SJSA1 (cell line): ENCODE results near the gene PPP2R3B. TPM values are rescaled to one million over a fixed set of nuclear protein-coding genes. Genes with fewer than 3 reads are reported as not detected.
"Not testable (repeated sequence)": the region's sequence is repeated elsewhere in the genome, so short reads cannot be mapped to it uniquely, and the experiment has no call there.

Experiments
- DNase-seq, 2 experiments: peaks; one replicate each; pipeline ENCODE4 v3.0.0-alpha.2; 2015 to 2020; ENCODE audit warnings: low spot score in 2 of 2, low read depth in 1 of 2
- H3K27ac ChIP-seq: fragments of 250-450 bp; sonication (Bioruptor Pico); 2 replicates; pipeline ENCODE4 v1.5.1; 2020; ENCODE audit warnings: mild to moderate bottlenecking, moderate library complexity
- H3K27me3 ChIP-seq: fragments of 250-450 bp; sonication (Bioruptor Pico); replicated peaks from 2 replicates; pipeline ENCODE4 v1.5.1; 2020; ENCODE audit warnings: mild to moderate bottlenecking, moderate library complexity
- H3K36me3 ChIP-seq: fragments of 250-450 bp; sonication (Bioruptor Pico); 2 replicates; pipeline ENCODE4 v1.5.1; 2020; ENCODE audit warnings: mild to moderate bottlenecking
- H3K4me1 ChIP-seq: fragments of 250-450 bp; sonication (Bioruptor Pico); replicated peaks from 2 replicates; pipeline ENCODE4 v1.6.1; 2021; ENCODE audit warnings: mild to moderate bottlenecking
- H3K4me3 ChIP-seq: fragments of 250-450 bp; sonication (Bioruptor Pico); 2 replicates; pipeline ENCODE4 v1.5.1; 2020; ENCODE audit warnings: mild to moderate bottlenecking
- H3K9me3 ChIP-seq: fragments of 250-450 bp; sonication (Bioruptor Pico); replicated peaks from 2 replicates; pipeline ENCODE4 v1.5.1; 2020; ENCODE audit warnings: mild to moderate bottlenecking
- total RNA-seq: library from RNA; depleted of rRNA; stranded (reverse); fragments of >200 nt; shearing (Covaris generic); gene quantifications from 2 replicates; pipeline ENCODE4 v1.2.3, GENCODE V29; 2014

Gene PPP2R3B
- total RNA-seq, 1 experiment from 2014 or later: 23.8 TPM

GRCh38 chrX:331151-331824 is 55.4 kb downstream of the PPP2R3B start:
- Histone ChIP-seq H3K4me3 (no peak overlapping the region), H3K27me3 (peaks cover 10% of the 10 kb centered on the region), H3K27ac (no peak overlapping the region), H3K4me1 (peaks cover 6% of the 10 kb centered on the region; the same call in 1 of the 2 replicates), H3K36me3 (peaks cover 3% of the 10 kb centered on the region; the same call in 1 of the 2 replicates), H3K9me3 (peaks cover 5% of the 10 kb centered on the region)
- peak in 1 of 2 experiments; percentile 10 for DNase-seq

GRCh38 chrX:330726-331150 is 56.0 kb downstream of the PPP2R3B start:
- Histone ChIP-seq H3K36me3 (peaks cover 3% of the 10 kb centered on the region; the same call in 1 of the 2 replicates), H3K27me3 (peaks cover 10% of the 10 kb centered on the region), H3K9me3 (peaks cover 5% of the 10 kb centered on the region), H3K4me3 (no peak overlapping the region), H3K27ac (no peak overlapping the region), H3K4me1 (peaks cover 6% of the 10 kb centered on the region; the same call in 1 of the 2 replicates)
- DNase-seq: no peak

DNA sequence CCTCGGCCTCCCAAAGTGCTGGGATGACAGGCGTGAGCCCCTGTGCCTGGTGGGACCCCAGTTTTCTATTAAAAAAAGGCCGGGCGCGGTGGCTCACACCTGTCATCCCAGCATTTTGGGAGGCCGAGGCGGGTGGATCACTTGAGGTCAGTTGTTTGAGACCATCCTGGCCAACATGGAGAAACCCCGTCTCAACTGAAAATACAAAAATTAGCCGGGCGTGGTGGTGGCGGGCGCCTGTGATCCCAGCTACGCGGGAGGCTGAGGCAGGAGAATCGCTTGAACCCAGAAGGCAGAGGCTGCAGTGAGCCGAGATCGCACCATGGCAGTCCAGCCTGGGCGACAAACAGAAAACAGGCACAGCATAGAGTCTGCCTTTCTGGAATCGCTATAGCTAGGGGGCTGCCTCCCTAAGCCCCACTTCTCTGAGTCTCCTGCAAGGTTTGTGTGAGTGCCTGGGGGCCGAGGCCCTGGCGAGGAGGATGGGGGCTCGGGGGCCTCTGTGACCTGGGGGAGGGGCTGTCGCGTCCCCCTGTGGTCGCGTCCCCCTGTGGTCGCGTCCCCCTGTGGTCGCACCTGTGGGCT is 56.5 kb downstream of the PPP2R3B start:
- H3K27ac ChIP-seq, H3K9me3 ChIP-seq, H3K4me1 ChIP-seq: not testable (repeated sequence)

GRCh38 chrX:329291-329910 is 57.3 kb downstream of the PPP2R3B start:
- Histone ChIP-seq H3K4me1 (peaks cover 6% of the 10 kb centered on the region; the same call in 1 of the 2 replicates), H3K9me3 (no peaks in the 10 kb centered on the region), H3K36me3 (peaks cover 3% of the 10 kb centered on the region; the same call in 1 of the 2 replicates), H3K27ac (no peak overlapping the region), H3K4me3 (no peak overlapping the region), H3K27me3 (peaks cover 10% of the 10 kb centered on the region)
- no peak for DNase-seq

More for the DNA sequence above, 56.5 kb downstream of the PPP2R3B start:
- H3K4me3 ChIP-seq, H3K36me3 ChIP-seq, DNase-seq: not testable (repeated sequence)
- peaks cover 10% of the 10 kb centered on the region for H3K27me3 ChIP-seq

DNA sequence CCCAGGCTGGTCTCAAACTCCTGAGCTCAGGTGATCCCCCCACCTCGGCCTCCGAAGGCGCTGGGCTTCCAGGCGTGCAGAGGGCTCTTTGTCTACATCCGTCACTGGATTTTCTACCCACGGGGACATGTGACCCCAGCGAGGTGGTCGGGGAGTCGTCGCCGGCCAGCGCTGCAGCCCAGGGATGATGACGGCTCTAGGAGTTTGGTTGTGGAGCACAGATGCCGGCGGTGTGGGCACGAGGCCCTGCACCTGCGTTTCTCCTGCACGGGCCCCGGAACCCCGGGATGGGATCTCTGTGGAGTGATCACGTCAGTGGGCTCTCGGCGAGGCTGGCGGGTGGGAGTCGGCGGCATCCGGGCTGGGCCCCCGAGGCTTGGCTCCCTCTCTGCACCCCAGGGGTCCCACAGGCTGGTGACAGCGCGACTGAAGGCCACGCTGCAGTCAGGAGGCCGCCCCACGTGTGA is 59.0 kb downstream of the PPP2R3B start:
- no peak overlapping the region for H3K4me3 ChIP-seq
- no peak for DNase-seq

DNA sequence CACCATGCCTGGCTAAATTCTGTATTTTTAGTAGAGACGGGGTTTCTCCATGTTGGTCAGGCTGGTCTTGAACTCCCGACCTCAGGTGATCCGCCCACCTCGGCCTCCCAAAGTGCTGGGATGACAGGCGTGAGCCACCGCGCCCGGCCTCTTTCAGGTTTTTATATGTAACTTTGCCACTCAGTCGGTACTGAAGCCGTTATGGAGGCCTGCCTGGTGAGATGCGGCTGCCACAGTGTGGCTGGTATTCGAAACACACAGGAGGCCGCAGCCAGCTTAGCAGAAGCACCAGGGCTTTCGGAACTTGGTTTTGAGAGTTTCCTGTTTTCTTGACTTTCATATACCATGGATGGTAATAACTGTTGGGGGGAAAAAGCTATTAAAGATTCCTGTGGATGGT is 62.0 kb downstream of the PPP2R3B start:
- DNase-seq: peak in 1 of 2 experiments; percentile 15
- not testable (repeated sequence) for H3K27ac ChIP-seq, H3K4me3 ChIP-seq, H3K9me3 ChIP-seq, H3K36me3 ChIP-seq, H3K4me1 ChIP-seq, H3K27me3 ChIP-seq

More for the DNA sequence above, 59.0 kb downstream of the PPP2R3B start:
- Histone ChIP-seq H3K27ac (no peak overlapping the region), H3K4me1 (peaks cover 6% of the 10 kb centered on the region; the same call in 1 of the 2 replicates), H3K27me3 (peaks cover 10% of the 10 kb centered on the region), H3K9me3 (no peaks in the 10 kb centered on the region), H3K36me3 (no peaks in the 10 kb centered on the region)

DNA sequence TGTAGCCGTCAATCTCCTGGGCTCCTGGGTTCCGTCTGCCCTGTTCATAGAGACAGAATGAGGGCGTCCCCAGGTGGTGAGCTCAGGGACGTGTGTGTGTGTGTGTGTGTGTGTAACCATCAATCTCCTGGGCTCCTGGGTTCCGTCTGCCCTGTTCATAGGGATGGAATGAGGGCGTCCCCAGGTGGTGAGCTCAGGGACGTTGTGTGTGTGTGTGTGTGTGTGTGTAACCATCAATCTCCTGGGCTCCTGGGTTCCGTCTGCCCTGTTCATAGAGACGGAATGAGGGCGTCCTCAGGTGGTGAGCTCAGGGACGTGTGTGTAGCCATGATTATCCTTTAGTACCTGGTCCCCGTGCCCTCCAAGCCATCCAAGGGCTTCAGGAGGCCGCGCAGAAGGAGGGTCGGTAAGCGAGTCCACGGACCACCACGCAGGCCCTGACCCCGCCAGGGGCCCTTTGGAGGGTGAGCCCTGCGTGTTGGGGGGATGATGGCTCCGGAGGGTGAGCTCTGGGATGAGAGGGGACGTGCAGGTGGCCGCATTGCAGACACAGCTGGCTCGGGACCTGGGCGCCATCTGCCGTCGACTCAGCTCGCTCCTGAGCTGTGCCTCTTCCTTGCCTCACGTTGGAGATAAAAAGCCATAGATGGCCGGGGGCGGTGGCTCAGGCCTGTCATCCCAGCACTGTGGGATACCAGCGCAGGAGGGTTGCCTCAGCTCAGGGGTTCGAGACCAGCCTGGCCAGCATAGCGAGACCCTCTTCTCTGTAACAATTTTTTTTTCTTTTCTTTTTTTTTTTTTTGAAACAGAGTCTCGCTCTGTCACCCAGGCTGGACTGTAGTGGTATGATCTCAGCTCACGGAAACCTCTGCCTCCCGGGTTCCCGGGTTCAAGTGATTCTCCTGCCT is 62.7 kb downstream of the PPP2R3B start:
- Histone ChIP-seq H3K36me3 (no peaks in the 10 kb centered on the region; the same call in 1 of the 2 replicates), H3K27ac (no peak overlapping the region), H3K4me3 (no peak overlapping the region), H3K4me1 (peaks cover 6% of the 10 kb centered on the region), H3K27me3 (no peaks in the 10 kb centered on the region), H3K9me3 (no peaks in the 10 kb centered on the region)
- DNase-seq: peak; percentile 38 to 40

DNA sequence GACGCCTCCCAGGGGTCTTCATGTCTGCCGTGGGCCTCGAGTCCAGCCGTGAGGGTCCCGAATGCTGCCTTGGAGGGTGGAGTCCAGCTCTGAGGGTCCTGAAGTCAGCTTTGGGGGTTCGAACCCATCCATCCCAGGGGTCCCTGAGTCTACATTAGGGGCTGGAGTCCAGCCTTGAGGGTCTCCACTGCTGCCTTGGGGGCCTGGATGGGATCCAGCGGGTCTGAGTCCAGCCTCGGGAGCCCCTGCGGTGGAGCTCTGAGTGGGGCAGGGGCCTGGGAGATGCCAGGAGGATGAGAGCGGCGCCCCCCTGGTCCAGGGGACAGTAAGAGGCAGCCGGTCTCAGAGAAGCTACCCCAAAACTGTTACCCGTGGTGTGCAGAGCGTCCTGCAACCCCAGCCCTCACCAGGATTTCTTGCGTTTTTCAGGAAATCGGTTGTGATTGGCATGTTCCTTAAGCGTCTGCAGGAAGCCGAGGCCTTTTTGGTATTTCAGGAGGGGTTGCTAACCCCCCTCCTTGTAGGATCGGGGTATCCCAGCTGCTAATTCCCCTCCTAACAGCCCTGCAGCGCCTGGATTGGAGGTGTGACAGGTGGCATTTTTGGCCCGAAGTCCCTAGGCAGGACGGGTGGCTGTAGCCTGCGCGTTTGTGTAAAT is 66.5 kb downstream of the PPP2R3B start:
- Histone ChIP-seq H3K36me3 (peaks cover 3% of the 10 kb centered on the region), H3K4me3 (peak overlapping the region; percentile 76), H3K9me3 (no peaks in the 10 kb centered on the region), H3K27me3 (no peaks in the 10 kb centered on the region), H3K4me1 (peaks cover 6% of the 10 kb centered on the region), H3K27ac (no peak overlapping the region)
- peak in 1 of 2 experiments; percentile 39 for DNase-seq

GRCh38 chrX:319579-320125 is 67.1 kb downstream of the PPP2R3B start:
- Histone ChIP-seq H3K4me1 (peaks cover 6% of the 10 kb centered on the region), H3K9me3 (no peaks in the 10 kb centered on the region), H3K4me3 (peak overlapping the region; percentile 76), H3K27ac (peak overlapping the region; percentile 58), H3K27me3 (no peaks in the 10 kb centered on the region), H3K36me3 (peaks cover 9% of the 10 kb centered on the region)
- peak; percentile 14 to 37 for DNase-seq

GRCh38 chrX:318739-319578 is 67.7 kb downstream of the PPP2R3B start, which contains the start of gene GTPBP6:
GTPBP6 (minus strand) TSS chrX:318796; CDS start chrX:318787, 9 bp downstream.
- peak; percentile 99 for DNase-seq
- H3K27me3 ChIP-seq: no peaks in the 10 kb centered on the region
- H3K9me3 ChIP-seq: no peaks in the 10 kb centered on the region
- peaks cover 6% of the 10 kb centered on the region for H3K4me1 ChIP-seq
- peaks cover 11% of the 10 kb centered on the region for H3K36me3 ChIP-seq
- H3K4me3 ChIP-seq: peak within 1 kb of the TSS; percentile 76
- peak within 1 kb of the TSS; percentile 85 for H3K27ac ChIP-seq

DNA sequence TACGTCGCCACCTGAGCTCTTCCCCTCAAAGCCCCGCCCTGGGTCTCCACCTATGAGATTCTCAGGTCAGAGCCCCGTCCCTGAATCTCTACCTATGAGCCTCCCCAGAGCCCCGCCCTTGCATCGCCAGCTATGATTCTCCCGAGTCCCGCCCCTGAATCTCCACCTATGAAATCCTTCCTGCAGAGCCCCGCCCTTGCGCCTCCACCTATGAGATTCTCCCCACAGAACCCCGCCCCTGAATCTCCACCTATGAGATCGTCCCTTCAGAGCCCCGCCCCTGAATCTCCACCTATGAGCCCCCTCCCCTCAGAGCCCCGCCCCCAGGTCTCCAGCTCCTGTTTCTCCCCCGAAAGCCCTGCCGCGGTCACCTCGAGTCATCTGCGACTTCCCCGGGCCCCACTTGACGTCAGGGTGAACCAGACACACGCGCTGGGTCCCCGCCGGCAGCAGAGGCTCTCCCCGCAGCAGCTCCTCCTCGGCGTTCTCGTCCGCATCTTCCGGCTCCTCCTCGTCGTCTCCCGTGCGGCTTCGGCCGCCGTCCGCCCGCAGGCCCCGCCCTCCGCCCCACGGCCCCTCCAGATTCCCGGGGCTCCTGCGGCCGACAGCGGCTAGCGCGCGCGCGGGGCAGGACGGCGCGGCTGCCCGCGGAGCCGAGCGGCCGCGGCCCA is 68.5 kb downstream of the PPP2R3B start:
- DNase-seq: peak; percentile 89 to 99
- Histone ChIP-seq H3K4me1 (peaks cover 6% of the 10 kb centered on the region), H3K27ac (peak overlapping the region; percentile 85), H3K9me3 (no peaks in the 10 kb centered on the region), H3K36me3 (peaks cover 16% of the 10 kb centered on the region), H3K4me3 (peak overlapping the region; percentile 76), H3K27me3 (no peaks in the 10 kb centered on the region)
